Activated CD4-positive, alpha-beta T cell treated with anti-CD3 and anti-CD28 coated beads for 24 hours (primary cell): Measurements from ENCODE around the gene ZDHHC8.

Experiments used
- DNase-seq, 2 donors: peaks; one replicate each; pipeline ENCODE4 v3.0.0-alpha.2; 2020; ENCODE audit warnings: low read depth in 2 of 2

ZDHHC8 gene

DNA sequence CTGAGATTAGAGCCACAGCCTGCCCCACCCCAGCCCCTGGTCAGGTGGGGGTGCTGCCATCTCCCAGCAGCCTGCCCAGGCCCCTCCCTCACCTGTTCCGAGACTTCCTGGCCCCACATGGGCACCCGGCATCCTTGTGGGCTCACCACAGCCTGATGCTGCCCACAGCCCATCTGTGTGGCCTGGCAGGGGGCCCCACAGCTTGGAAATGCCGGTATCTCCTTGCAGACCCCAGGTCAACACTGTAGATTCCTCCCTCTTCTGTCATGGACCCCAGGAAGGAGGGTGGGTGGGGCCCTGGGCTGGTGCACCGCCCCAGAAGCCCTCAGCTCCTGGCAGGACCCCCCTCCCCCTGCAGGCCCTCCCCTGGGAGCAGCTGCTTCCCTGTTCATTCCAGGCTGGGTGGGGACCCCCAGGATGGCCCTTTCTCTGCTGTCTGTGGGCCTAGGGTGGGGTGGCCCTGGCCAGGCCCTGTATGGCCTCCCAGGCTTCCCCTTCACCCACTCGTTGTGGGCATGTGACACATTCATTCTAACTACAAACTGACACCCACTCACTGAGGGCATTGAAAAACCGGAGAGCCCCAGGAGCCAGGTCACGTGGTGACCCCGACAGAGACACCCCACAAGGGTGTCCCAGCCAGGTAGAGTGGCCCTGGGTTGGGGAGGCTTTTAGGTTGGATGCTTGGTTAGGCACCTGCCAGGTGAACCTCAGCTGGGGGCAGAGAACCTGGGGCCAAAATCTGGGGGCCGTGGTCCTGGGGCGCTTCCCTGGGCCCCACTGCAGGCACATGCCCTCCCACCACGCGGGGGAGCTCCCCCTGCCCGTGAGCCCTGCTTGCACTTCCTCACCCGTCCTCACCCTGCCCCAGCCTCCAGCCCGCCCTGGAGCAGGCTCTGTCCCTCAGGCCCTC lies 63.3 kb downstream of the ZDHHC8 start:
- no peak for DNase-seq

DNA sequence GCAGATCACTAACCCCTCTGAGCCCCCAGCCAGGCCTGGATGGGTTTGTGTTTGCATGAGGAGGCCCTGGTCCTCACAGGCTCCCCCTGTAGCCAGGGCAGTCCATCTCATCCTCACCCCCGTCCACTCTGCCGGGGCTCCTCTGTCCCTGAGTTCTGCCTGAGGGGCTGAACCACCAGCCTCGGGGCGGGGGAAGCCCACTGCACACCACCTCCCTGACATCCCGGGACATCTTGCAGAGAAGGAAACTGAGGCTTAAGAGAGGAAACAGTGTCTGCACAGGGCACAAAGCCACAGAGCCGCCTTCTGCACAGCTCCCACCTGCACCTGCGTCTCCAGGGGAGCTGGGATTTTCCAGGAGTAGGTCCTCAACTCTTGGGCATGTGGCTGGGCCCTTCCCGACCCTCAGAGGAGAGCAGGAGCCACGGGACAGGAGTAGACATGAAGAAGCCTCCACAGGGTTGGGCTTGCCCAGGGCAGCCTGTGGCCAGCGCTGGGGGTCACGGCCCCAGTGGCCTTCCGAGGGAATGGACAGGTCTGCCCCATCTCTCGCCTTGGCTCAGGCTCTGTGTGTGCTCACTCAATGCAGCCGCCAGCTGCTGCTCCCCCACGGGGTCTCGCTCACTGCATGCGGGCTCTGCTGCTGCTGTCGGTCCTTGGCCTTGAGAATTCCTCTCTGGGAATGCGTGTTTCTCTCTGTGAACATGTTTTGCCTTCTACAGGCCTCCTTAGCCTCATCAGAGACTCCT lies 64.7 kb downstream of the ZDHHC8 start:
- DNase-seq, result no peak
